ENCODE results near the gene HELQ. TPM values are rescaled to one million over a fixed set of nuclear protein-coding genes. Genes with fewer than 3 reads are reported as not detected.
A peak's percentile ranks its signal among the peaks of the same experiment; 100 is the strongest.
"Not testable (repeated sequence)": the region's sequence is repeated elsewhere in the genome, so short reads cannot be mapped to it uniquely, and the experiment has no call there.

The HELQ gene
- total RNA-seq, 1 donor from 2014 or later, result 14.7 TPM

DNA sequence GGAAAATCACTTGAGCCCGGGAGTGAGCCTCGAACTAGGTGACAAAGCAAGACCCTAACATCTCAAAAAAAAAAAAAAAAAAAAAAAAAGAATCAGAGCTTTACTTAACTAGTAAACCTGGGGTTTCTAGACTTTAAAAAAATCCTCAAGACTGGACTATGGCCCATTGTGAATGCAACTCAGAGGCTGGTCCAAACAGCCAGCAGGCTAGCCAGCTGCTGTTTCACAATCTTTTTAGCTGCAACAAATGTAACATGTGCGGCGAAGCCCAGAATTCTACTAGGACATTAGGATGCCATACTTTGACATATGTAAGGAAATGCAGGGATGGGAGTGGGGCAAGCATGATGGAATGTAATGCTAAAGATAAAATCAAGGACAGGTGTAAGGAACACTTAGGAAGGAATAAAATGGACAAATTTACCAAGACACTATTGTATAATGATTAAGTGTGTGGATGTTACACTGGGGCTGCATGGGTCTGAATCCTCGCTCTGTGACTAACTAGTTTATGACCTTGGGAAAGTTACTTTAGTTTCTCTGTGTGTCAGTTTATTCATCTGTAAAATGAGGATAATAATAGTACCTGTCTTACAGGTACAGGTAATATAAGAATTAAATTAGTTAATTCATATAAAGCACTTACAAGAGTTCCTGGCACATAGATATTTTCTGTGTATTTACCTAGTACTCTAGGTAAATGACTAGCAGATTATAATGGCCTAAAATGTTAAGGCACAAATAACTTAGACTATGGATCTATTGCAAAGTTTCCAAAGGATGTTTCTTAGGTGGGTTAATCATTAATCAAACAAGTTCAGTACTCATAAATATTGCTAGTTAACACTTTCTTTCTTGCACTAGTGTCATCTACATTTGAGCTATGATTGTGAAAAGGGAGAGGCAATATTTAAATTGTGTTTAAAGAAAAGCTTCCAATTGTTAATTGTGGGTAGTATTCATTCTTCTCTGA lies 49.5 kb downstream of the HELQ start:
- Mint-ChIP-seq H3K27me3 (ENCODE audit: unreplicated experiment) (peaks cover 1% of the 10 kb centered on the region), H3K27ac (ENCODE audit: unreplicated experiment) (no peak overlapping the region), H3K4me1 (ENCODE audit: unreplicated experiment) (no peaks in the 10 kb centered on the region), H3K9me3 (ENCODE audit: unreplicated experiment) (no peaks in the 10 kb centered on the region), H3K4me3 (ENCODE audit: unreplicated experiment) (no peak overlapping the region), H3K36me3 (ENCODE audit: low read depth, unreplicated experiment) (peaks cover 4% of the 10 kb centered on the region)
- TF ChIP-seq, protein P1, sequence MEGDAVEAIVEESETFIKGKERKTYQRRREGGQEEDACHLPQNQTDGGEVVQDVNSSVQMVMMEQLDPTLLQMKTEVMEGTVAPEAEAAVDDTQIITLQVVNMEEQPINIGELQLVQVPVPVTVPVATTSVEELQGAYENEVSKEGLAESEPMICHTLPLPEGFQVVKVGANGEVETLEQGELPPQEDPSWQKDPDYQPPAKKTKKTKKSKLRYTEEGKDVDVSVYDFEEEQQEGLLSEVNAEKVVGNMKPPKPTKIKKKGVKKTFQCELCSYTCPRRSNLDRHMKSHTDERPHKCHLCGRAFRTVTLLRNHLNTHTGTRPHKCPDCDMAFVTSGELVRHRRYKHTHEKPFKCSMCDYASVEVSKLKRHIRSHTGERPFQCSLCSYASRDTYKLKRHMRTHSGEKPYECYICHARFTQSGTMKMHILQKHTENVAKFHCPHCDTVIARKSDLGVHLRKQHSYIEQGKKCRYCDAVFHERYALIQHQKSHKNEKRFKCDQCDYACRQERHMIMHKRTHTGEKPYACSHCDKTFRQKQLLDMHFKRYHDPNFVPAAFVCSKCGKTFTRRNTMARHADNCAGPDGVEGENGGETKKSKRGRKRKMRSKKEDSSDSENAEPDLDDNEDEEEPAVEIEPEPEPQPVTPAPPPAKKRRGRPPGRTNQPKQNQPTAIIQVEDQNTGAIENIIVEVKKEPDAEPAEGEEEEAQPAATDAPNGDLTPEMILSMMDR (IDR thresholded peaks at IDR 0.05; ENCODE audit: unreplicated experiment), result no peak
- DNase-seq (ENCODE audit: low spot score), result no peak

DNA sequence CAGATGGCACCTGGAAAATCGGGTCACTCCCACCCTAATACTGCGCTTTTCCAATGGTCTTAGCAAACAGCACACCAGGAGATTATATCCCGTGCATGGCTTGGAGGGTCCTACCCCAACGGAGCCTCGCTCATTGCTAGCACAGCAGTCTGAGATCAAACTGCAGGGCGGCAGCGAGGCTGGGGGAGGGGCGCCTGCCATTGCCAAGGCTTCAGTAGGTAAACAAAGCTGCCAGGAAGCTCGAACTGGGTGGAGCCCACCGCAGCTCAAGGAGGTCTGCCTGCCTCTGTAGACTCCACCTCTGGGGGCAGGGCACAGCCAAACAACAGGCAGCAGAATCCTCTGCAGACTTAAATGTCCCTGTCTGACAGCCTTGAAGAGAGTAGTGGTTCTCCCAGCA lies 57.5 kb downstream of the HELQ start:
- H3K27ac Mint-ChIP-seq (ENCODE audit: unreplicated experiment); H3K4me3 Mint-ChIP-seq (ENCODE audit: unreplicated experiment); H3K9me3 Mint-ChIP-seq (ENCODE audit: unreplicated experiment); H3K4me1 Mint-ChIP-seq (ENCODE audit: unreplicated experiment); H3K27me3 Mint-ChIP-seq (ENCODE audit: unreplicated experiment); DNase-seq (ENCODE audit: low spot score): not testable (repeated sequence)
- H3K36me3 Mint-ChIP-seq (ENCODE audit: low read depth, unreplicated experiment), result peaks cover 14% of the 10 kb centered on the region

DNA sequence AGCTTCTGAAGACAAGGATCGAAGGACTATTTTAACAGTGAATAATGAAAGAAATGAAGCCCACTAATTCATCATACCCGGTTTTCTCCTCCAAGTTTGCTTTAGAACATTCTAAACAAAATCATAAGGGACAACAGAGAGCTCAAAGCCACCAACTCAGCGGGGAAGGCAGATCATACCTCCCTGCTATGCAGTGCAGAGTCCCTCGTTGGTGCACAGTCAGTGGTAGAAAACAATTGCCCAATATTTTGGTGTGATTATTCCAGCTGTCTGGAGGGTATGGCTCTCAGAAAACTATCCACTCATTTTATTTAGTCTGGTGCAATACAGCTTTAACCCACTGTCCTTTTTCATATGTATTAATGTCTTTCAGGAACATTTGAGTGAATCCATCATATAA lies 61.7 kb downstream of the HELQ start:
- no peak for DNase-seq (ENCODE audit: low spot score)
- Mint-ChIP-seq H3K27ac (ENCODE audit: unreplicated experiment) (no peak overlapping the region), H3K27me3 (ENCODE audit: unreplicated experiment) (peaks cover 3% of the 10 kb centered on the region), H3K4me1 (ENCODE audit: unreplicated experiment) (peaks cover 5% of the 10 kb centered on the region), H3K9me3 (ENCODE audit: unreplicated experiment) (peaks cover 7% of the 10 kb centered on the region), H3K36me3 (ENCODE audit: low read depth, unreplicated experiment) (peaks cover 8% of the 10 kb centered on the region), H3K4me3 (ENCODE audit: unreplicated experiment) (no peak overlapping the region)
- TF ChIP-seq, protein P1 (IDR thresholded peaks at IDR 0.05; ENCODE audit: unreplicated experiment), result no peak

DNA sequence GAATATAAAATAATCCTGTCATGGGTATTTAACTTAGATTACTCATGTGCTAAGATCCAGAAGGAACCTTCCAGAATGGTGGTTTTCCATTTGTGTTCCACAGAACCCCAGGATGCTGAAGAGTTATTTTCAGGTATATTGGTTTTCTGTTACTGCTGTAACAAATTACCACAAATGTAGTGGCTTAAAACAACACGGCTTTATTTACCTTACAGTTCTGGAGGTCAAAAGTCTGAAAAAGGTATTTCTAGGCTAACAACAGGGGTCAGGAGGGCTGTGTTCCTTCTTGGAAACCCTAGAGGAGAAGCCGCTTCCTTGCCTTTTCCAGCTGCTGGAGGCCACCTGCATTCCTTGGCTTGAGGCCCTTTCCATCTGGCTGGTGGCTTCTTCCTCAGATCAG lies 63.1 kb downstream of the HELQ start:
- DNase-seq (ENCODE audit: low spot score), result no peak
- H3K27me3 Mint-ChIP-seq (ENCODE audit: unreplicated experiment), result peaks cover 3% of the 10 kb centered on the region
- peaks cover 3% of the 10 kb centered on the region for H3K9me3 Mint-ChIP-seq (ENCODE audit: unreplicated experiment)
- TF ChIP-seq, protein P1 (IDR thresholded peaks at IDR 0.05; ENCODE audit: unreplicated experiment), result no peak
- H3K4me1 Mint-ChIP-seq (ENCODE audit: unreplicated experiment), result peaks cover 13% of the 10 kb centered on the region
- no peak overlapping the region for H3K4me3 Mint-ChIP-seq (ENCODE audit: unreplicated experiment)
- peaks cover 5% of the 10 kb centered on the region for H3K36me3 Mint-ChIP-seq (ENCODE audit: low read depth, unreplicated experiment)
- H3K27ac Mint-ChIP-seq (ENCODE audit: unreplicated experiment), result no peak overlapping the region

DNA sequence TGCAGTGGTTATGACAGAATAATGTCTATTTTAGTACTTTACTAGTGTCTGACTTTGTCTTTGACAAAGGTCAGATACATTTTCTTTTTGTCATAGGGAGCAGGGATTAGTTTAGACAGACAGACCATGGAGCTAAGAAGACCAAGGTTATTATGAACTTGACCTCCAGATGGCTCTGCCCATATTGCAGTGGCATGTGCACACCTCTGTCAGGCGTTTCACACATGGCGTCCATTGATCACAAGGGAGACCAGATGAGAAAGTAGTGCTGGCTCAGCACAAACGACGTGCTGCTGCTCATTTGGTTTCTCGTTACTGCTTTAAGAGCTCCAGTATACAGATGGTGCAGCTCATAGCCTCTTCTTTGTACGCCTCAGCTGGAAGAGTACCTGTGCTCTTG lies 64.7 kb downstream of the HELQ start:
- Mint-ChIP-seq H3K27ac (ENCODE audit: unreplicated experiment) (no peak overlapping the region), H3K4me1 (ENCODE audit: unreplicated experiment) (peaks cover 19% of the 10 kb centered on the region), H3K4me3 (ENCODE audit: unreplicated experiment) (peak overlapping the region; percentile 28), H3K9me3 (ENCODE audit: unreplicated experiment) (no peaks in the 10 kb centered on the region), H3K36me3 (ENCODE audit: low read depth, unreplicated experiment) (no peaks in the 10 kb centered on the region), H3K27me3 (ENCODE audit: unreplicated experiment) (peaks cover 3% of the 10 kb centered on the region)
- TF ChIP-seq, protein P1 (IDR thresholded peaks at IDR 0.05; ENCODE audit: unreplicated experiment), result no peak
- no peak for DNase-seq (ENCODE audit: low spot score)
